HG03108 (cell line): ENCODE results near the gene PSMA6.
"Not testable (repeated sequence)": the region's sequence is repeated elsewhere in the genome, so short reads cannot be mapped to it uniquely, and the experiment has no call there.

Experiments used
- ATAC-seq: cut with Tn5 transposase; IDR thresholded peaks from one replicate; pipeline ENCODE4 v1.9.1; 2021; ENCODE audit warnings: moderate library complexity; ENCODE audit not compliant: unreplicated experiment

Gene PSMA6

GRCh38 chr14:35292051-35292769 is at the start of gene PSMA6:
PSMA6 (plus strand) TSS chr14:35292382; CDS start chr14:35292477, 95 bp downstream.
- peak; percentile 88 for ATAC-seq

GRCh38 chr14:35242599-35243311 is 49.4 kb upstream of the PSMA6 start:
- no peak for ATAC-seq

DNA sequence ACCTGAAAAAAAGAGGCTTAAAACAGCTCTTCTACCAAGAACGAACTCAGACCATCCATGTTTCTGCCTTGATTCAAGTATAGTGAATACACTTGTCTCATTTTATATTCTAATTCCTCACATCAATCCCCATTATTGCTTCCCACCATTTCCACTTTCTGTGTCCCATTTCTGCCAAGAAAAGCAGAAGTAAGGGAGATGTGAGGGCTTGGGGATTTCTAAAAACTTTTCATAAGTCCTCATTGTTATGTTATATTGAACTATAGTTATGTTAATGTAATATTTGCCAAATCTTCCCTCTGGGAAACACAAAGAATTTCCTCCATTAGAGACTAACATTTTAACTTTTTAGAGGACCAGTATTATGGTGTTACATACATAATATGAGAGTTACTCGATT is 48.2 kb upstream of the PSMA6 start:
- no peak for ATAC-seq

GRCh38 chr14:35244542-35244941 is 47.6 kb upstream of the PSMA6 start:
- ATAC-seq = no peak

DNA sequence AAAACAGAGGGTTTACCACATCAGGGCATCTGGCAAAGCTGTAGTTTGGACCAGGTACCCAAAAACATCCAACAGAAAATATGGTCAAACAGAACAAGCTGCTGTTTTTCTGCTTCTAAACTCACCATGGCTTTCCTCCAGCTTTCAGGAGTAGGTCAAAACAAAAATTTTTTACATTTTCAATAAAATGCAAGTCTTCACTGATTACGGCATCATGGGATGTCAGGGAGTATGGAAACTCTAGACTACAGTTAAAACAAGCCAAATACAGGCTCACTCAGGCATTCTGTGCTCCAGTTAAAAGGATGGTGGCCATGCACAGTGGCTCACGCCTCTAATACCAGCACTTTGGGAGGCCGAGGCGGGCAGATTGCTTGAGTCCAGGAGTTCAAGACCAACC is 47.1 kb upstream of the PSMA6 start:
- ATAC-seq = no peak

DNA sequence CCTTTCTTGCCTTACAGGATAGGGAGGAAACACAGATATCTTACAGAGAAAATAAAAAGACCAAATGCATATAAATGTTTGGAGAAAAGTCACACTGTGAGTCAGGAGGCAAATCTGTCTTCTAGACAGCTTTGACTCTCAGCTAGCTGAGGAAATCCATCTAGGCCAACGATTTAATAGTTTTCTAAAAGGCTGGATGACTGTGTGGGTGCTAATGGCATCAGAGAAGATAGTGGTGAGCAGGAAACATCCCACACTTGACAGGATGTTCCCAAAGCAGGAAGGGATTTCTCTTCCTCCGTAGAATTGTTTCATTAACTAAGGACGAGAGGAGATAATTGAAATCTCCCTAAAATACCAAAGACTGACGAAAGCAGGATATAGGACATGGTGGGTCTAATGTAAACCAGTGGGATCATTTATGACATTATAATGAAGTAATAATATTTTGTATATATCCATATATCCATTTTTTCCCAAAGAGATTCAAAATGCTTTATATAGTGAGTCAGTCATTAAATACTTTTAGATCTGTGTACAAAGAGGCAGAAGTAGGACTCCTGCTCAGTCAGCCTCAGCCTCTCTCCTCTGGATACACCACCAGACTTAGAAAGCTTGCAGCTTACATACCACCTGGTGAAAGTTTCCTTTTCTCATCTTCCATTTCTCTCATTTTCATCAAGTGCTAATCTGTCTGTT is 44.3 kb upstream of the PSMA6 start:
- ATAC-seq = no peak

GRCh38 chr14:35248476-35248788 is 43.8 kb upstream of the PSMA6 start:
- ATAC-seq = no peak

- no peak for ATAC-seq
Observed at GRCh38 chr14:35250319-35250718, 41.9 kb upstream of the PSMA6 start.

DNA sequence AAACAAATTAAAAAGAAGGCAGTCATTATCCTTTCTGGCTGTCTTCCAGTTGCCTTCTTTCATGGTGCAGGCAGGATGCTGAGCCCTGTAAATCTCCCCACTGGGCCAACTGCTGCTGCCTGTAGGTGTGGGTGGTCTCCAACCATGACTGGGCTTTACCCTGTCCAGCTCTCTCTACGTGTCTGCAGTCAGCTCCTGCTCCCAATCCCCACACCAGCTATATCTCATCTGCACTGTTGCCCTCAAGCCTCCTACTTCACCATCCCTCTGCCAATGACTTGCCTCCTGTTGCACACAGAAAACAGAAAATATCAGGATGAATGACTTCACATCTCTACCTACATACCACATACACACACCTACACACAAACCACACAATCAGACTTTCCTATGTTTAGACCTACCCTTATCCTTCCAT is 39.7 kb upstream of the PSMA6 start:
- ATAC-seq = no peak

DNA sequence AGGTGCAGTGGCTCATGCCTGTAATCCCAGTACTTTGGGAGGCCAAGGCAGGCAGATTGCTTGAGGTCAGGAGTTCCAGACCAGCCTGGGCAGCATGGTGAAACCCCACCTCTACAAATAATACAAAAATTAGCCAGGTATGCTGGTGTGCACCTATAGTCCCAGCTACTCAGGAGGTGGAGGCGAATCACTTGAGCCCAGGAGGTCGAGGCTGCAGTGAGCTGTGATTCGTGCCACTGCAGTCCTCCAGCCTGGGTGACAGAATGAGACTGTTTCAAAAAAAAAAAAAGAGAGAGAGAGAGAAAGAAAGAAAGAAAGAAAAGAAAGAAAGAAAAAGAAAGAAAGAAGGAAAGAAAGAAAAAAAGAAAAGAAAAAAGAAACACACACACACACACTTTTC is 39.1 kb upstream of the PSMA6 start:
- not testable (repeated sequence) for ATAC-seq

DNA sequence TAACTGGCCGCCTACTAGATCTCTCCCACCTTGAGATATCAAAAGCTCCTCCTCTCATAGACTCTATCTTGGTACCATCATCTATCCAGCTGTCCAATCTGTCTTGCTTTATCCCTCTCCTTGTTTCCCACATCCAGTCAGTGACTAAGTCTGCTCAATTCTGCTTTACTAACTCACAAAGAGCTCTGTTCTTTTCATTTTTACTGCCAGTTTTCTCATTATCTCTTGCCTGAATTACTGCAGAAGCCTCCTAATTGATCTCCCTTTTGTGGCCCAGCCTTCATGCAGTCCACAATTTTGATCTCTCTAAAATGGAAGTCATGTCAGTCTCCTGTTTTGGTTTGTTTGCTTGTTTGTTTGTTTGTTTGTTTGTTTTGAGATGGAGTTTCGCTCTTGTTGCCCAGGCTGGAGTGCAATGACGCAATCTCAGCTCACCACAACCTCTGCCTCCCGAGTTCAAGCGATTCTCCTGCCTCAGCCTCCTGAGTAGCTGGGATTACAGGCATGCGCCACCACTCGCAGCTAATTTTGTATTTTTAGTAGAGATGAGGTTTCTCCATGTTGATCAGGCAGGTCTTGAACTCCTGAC is 38.1 kb upstream of the PSMA6 start:
- ATAC-seq = not testable (repeated sequence)

DNA sequence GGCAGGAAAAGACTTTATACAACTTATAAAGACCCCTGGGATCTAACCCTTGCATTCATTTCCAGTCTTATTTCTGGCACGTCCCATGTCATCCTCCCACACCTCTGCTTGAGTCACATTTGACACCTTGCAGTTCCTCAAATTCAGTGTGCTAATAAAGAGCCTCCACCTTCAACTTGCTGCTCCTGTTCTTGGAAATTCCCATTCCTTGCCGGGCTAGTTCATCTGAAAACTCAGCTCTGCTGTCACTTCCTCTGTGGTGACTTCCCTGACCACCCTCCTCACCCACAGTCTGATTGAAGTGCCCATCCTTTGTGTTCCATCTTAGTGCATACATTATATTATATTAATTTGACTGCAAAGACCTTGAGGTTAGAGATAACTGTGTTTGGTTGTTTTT is 37.4 kb upstream of the PSMA6 start:
- no peak for ATAC-seq

GRCh38 chr14:35255711-35256110 is 36.5 kb upstream of the PSMA6 start:
- no peak for ATAC-seq

- ATAC-seq = no peak
Observed at GRCh38 chr14:35257809-35258208, 34.4 kb upstream of the PSMA6 start.

GRCh38 chr14:35258420-35258819 is 33.8 kb upstream of the PSMA6 start:
- no peak for ATAC-seq

- ATAC-seq = no peak
Observed at GRCh38 chr14:35261774-35262173, 30.4 kb upstream of the PSMA6 start.

- no peak for ATAC-seq
Observed at GRCh38 chr14:35262436-35262835, 29.7 kb upstream of the PSMA6 start.

- no peak for ATAC-seq
Observed at GRCh38 chr14:35268946-35269345, 23.2 kb upstream of the PSMA6 start.

- ATAC-seq = no peak
Observed at GRCh38 chr14:35274805-35275204, 17.4 kb upstream of the PSMA6 start.

GRCh38 chr14:35277179-35277578 is 15.0 kb upstream of the PSMA6 start:
- ATAC-seq = no peak

DNA sequence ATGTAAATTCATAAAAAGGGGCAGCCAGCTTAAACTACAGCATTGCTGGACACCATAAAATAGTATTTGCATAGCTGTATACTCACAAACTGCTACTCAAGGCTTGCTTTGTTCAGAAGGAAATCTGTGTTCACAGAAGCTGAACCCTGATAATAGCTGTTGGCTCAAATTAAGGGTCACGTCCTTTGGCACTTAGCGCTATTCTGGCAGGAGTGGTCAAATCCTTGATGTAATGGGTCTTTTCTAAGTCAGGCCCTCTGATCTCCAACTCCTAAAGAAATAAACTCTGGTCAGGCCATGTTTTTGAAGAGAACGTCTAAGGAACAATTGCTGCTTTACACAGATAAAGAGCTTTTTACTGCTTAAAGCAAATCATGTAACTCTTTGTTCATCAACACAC is 12.8 kb upstream of the PSMA6 start:
- ATAC-seq = no peak

DNA sequence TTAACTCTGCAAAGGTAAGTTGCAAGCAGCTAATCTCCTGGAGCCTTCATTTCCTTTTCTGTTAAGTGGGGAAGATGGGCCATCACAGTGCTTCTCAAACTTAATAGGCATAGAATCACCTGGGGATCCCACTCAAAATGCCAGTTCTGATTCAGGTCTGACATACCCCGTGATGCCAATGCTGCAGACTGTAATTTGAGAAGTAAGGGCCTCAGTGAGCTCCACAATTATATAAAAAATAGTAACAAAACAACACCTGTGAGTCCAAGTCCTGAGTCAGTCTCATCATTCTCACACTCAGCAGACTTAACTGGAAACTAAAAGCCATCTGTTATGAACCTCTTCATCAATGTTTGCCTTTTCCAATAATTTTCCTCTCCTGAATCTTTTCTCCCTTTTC is 10.8 kb upstream of the PSMA6 start:
- no peak for ATAC-seq
